CD4-positive, alpha-beta T cell treated with Interleukin-1 beta for 1 hour (primary cell): ENCODE measurements around the gene ATP1A4.

Experiments used
- DNase-seq, 2 donors: peaks; one replicate each; pipeline ENCODE4 v3.0.0-alpha.2; 2020 to 2022

The ATP1A4 gene

GRCh38 chr1:160148121-160148520 lies 3.3 kb upstream of the ATP1A4 start:
- DNase-seq: no peak

DNA sequence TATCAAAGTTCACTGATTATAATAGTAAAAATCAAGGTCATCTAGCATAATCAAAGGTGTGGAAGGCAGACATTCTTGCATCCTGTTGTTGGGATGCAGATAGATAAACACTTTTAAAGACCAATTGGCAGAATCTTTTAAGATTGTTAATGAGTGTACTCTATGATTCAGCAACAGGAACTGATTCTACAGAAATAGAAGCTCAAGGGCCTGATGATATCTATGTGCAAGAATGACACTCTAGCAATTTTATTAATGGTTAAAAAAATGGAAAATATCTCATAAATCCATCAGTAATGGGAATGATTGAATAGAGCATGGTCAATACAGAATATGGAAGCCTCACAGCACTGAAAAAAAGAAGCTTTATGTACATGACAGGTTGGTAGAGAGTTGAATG lies 2.2 kb upstream of the ATP1A4 start:
- no peak for DNase-seq

DNA sequence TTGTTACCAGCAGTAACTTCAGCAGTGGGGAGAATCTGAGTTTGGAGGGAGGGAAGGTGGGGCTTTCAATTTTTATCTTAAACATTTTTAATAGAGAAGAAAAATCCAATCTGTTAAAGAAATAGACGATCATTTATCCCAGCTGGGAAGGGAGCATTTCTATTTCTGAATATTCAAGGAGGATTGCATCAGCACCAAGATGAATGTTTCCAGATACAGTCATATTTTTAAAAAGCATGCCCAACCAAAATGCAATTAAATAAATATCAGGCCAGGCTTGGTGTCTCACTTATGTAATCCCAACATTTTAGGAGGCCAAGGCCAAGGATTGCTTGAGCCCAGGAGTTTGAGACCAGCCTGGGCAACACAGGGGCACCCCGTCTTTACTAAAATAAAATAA lies 1.7 kb upstream of the ATP1A4 start:
- no peak for DNase-seq

GRCh38 chr1:160154790-160155189 lies 3.4 kb downstream of the ATP1A4 start:
- DNase-seq: no peak

- DNase-seq: no peak
Measured at GRCh38 chr1:160156361-160156760, 5.0 kb downstream of the ATP1A4 start.

DNA sequence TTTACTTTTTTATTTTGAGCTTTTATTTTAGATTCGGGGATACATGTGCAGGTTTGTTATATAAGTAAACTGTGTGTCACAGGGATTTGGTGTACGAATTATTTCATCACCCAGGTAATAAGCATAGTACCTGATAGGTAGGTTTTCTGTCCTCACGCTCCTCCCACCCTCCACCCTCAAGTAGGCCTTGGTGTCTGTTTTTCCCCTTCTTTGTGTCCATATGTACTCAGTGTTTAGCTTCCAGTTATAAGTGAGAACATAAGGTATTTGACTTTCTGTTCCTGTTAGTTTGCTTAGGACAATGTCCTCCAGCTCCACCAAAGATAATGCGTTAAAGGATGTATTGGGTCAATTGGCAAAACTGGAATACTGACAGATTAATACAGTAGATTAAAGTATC lies 5.8 kb downstream of the ATP1A4 start:
- DNase-seq: no peak

- DNase-seq: no peak
Measured at GRCh38 chr1:160158031-160158430, 6.6 kb downstream of the ATP1A4 start.

- no peak for DNase-seq
Measured at GRCh38 chr1:160158534-160158933, 7.1 kb downstream of the ATP1A4 start.

DNA sequence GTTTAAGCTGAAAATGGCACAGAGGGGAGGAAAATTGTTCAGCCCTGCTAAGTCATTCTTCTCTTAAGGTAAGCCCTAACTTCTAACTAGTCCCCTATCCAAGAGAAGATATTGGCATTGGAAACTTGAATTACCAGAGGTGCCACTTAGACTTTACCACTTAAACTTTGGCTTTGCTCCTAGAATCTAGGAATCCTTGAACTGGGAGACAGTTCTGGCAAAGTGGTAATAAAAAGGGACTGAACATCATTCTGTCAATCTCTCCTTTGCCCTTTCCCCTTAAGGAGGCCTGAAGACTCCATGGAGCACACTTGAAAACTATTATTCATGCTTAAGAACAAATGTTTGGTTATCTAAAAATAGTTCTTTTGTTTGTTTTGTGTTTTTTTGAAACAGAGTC lies 8.4 kb downstream of the ATP1A4 start:
- DNase-seq: no peak

DNA sequence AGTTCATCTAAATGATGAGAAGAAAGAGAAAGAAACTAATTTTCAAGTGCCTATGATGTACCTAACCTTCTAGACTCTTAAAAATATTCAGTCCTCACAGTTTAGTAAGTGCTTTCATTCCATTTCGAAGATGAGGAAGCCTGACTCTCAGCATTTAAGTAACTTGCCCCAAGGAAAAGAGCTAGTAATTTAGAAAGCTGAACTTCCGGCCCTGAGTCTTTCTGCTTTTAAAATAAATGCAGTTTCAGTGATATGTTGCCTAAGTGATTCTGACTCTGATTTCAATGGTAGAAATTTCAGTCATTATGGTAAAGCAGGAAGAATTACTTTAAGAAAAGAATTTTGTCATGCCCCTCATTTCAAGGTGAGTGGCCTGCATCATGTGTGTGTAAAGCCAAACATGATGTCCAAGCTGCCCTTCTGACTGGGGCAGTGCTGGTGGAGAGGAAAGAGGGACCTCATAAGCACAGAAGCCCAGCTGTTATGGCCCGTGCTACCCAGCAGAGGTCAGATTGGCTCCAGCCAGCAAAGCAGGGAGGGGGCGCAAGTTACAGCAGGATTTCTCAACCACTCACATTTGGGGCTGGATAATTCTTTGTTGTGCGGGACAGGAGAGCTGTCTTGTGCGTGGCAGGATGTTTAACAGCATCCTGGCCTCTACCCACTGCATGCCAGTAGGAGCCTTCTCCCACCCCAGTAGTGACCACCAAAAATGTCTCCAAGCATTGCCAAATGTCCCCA lies 10.7 kb downstream of the ATP1A4 start:
- DNase-seq: no peak

GRCh38 chr1:160162931-160163330 lies 11.5 kb downstream of the ATP1A4 start:
- no peak for DNase-seq

DNA sequence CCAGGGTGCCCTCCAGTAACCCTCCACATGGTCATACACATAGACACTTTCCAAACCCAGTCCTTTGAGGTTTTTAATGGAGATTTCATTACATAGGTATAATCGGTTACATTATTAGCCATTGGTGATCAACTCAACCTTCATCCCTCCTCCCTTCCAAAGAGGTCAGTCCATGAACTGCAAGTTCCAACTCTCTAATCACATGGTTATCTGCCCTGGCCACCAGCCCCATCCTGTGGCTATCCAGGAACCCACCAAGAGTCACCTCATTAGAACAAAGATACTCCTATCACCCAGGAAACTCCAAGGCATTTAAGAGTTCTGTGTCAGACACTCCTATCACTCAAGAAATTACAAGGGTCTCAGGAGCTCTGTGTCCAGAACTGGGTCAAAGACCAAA lies 12.2 kb downstream of the ATP1A4 start:
- no peak for DNase-seq

DNA sequence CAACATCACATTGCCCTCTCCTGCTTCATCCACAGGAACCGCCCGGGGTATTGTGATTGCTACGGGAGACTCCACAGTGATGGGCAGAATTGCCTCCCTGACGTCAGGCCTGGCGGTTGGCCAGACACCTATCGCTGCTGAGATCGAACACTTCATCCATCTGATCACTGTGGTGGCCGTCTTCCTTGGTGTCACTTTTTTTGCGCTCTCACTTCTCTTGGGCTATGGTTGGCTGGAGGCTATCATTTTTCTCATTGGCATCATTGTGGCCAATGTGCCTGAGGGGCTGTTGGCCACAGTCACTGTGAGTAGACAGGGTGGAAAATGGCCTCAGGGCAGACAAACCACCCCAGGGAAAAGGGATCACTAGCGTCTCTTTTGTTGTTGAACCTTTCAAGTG lies 12.7 kb downstream of the ATP1A4 start:
- no peak for DNase-seq

- DNase-seq: no peak
Measured at GRCh38 chr1:160166166-160166868, 14.9 kb downstream of the ATP1A4 start.

DNA sequence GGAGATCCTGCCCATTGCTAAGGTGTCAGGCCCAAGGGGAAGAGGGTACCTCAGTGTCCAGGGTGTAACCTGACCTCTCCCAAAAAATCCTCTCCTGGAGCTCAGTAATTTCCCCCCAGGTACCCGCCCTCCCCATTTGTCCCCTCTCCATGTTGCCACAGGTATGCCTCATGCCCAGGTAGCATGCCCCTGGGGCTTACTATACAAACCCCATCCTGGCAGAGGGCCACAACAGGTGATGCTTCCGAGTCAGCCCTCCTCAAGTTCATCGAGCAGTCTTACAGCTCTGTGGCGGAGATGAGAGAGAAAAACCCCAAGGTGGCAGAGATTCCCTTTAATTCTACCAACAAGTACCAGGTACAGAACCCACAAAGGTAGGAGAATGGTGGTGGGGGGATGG lies 15.7 kb downstream of the ATP1A4 start:
- DNase-seq: no peak

GRCh38 chr1:160167580-160167979 lies 16.2 kb downstream of the ATP1A4 start:
- no peak for DNase-seq

DNA sequence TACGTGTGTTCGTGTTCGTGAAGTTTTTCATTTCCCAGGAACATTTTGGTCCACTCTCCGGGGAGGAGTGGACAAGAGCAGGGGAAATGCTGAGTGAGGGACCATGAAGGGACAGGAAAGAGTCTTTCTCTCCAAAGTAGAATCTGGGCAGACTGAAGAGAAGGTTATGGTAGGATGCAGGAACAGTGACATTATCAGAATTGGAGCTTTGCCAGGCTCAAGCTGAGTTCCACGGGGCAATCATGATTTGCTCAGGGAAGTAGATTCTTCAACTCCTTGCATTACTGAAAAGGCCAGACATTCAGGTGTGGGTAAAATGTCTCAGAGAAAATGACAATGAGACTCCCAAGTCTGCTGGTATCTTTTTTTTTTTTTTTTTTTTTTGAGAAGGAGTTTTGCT lies 16.6 kb downstream of the ATP1A4 start:
- no peak for DNase-seq

GRCh38 chr1:160168609-160169369 lies 17.4 kb downstream of the ATP1A4 start:
- no peak for DNase-seq

GRCh38 chr1:160169553-160170399 lies 18.4 kb downstream of the ATP1A4 start:
- DNase-seq: no peak

GRCh38 chr1:160171354-160171753 lies 20.0 kb downstream of the ATP1A4 start:
- DNase-seq: no peak

- DNase-seq: no peak
Measured at GRCh38 chr1:160171980-160172379, 20.6 kb downstream of the ATP1A4 start.

- no peak for DNase-seq
Measured at GRCh38 chr1:160177231-160177630, 25.8 kb downstream of the ATP1A4 start.

DNA sequence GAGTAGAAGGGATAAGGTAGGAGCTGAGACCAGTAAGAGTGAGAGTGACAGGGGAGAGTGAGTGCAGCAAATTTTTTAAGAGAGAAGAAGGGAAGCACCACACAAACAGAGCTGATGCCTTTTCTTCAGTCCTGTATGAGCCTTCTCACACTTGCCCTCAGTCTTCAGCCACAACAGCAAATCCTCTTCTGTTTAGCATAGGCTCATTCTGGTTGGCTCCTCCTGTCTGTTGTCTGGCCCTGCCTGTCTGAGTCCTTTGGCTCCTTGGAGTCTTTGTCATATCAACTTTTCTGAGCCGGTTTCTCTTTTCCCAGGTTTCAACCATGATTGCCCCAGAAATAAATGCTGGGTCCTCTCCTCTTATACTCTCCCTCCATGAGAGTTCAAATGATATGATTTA lies 26.3 kb downstream of the ATP1A4 start:
- DNase-seq: no peak
